Limb (tissue), 2 donors: ENCODE measurements around the gene CTSW.

Experiments
- DNase-seq, 2 donors: peaks; one replicate each; pipeline ENCODE4 v3.0.0-alpha.2; 2016; ENCODE audit errors: extremely low spot score in 2 of 2

The CTSW gene

DNA sequence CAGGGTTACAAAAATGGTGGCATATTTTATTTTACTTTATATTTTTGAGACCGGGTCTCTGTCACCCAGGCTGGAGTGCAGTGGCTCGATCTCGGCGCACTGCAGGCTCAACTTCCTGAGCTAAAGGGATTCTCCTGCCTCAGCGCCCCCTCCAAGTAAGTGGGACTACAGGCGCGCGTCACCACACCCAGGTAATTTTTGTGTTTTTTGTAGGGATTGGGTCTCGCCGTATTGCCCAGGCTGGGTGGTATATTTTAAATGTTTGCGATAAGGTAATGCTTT is 21.2 kb downstream of the CTSW start:
- no peak for DNase-seq

DNA sequence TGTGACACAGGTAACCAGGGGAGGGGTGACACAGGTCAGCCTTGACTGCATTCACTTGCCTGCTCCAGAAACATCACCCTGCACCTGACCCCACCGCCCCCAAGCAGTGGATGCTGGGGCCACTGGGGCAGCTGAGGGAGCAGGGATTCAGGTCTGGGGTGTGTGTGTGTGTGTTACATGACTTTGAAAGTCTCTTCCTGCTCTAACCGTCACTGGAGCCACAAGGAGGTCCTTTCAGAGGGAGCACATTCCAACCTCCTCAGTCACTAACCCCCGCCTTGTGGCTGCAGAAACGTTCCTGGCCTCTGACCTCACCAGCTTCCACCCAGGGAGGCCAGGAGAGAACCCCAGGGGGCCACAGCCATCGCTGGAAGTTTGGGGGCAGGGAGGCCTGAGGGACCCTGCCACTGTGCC is 23.4 kb downstream of the CTSW start:
- no peak for DNase-seq

DNA sequence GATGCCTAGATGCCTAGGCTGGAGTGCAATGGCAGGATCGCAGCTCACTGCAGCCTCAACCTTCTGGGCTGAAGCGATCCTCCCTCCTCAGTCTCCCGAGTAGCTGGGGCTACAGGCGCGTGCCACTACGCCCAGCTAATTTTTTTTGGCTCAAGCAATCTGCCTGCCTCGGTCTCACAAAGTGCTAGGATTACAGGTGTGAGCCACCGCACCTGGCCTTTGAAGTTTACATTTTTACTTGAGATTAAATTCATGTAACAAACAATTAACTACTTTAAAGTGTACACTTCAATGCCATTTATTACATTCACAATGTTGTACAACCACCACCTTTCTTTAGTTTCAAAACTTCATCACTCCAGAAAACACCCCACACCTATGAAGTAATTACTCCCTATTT is 24.1 kb downstream of the CTSW start:
- DNase-seq: no peak

DNA sequence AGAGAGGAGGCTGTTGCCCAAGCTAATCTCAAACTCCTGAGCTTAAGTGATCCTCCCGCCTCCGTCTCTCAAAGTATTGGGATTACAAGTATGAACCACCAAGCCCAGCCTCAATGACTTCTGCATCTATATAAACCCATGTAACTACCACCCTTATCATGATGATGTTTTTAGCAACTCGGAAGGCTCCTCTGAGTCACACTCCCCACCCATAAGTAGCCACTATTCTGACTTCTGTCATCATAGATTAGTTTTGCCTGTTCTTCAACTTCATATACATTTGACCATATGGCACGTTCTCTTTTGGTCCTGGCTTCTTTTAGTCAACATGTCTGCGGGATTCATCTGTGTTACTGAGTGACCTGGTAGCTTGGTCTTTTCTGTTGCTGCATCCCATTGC is 27.0 kb downstream of the CTSW start:
- DNase-seq: no peak

DNA sequence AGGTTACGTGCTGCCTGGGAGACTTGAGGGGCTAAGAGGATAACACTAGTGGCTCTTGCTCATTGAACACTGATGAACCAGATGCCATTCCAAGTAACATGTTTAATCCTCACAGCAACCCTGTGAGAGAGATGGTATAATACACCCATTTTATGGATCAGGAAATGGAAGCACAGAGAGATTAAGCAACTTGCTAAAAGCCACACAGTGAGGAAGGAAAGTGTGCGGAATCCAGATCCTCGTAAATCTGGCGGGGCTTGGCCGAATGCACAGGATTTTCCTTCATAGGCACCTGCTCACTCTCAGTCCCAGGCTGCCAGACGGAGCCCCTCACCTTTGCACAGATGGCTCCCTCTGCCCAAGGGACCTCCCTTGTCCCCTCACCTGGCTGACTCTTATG is 28.2 kb downstream of the CTSW start:
- DNase-seq: no peak

DNA sequence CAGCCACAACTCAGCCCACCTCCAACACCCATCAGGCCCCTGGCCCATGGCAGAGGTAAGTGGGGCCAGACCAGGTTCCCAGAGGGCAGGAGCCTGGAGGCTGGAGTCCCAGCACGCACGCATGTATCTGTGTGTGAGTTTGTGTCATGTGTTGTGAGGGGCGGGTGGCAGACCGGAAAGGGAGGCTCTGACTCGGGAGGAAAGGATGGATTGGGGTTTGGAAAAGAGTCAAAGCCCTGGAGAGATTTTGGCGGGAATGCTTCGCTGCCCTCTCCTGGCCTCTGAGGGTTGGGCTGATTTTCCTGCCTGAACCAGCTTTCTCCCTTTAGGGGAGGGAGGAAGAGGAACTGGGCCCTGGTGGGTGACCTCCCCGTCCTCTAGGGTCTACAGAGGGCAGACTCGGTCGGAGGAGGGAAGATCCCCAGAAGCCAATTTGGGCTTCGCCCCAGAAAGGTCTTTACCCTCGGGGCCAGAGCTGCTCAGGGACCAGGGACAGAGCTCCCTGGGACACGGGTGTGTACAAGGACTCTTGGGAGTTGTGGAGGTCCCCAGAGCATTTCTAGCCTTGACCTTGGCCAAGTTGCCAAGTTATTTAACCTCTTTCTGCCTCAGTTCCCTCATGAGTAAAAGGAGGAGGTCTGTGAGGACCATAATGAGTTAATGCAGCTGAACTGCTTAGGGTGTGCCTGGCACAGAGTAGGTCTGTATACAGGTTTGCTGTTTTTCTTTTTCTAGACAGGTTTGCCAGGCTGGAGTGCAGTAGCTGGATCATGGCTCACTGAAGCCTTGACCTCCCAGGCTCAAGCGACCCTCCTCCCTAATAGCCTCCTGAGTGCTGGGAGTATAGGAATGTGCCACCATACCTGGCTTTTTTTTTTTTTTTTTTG is 32.3 kb downstream of the CTSW start:
- peak; percentile 52 to 62 for DNase-seq

DNA sequence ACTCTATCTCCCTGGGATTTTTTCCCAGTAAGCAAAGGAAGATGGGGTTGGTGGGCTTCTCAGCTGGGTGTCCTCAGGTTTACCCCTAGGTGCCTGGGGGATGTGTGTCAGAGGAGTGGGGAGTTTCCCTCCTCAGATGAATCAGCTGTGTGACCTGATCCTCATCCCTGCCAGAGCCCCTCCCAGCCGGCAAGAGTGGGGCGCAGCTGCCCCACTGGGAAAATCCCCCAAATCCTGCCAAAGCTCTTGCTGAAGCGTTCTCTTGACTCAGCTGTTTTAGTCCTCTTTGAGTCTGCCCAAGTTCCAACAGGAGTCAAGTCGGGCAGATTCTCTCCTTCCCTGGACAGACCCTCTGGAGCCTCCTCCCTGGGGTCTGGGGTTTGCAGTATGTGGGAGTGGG is 33.2 kb downstream of the CTSW start:
- DNase-seq: no peak

DNA sequence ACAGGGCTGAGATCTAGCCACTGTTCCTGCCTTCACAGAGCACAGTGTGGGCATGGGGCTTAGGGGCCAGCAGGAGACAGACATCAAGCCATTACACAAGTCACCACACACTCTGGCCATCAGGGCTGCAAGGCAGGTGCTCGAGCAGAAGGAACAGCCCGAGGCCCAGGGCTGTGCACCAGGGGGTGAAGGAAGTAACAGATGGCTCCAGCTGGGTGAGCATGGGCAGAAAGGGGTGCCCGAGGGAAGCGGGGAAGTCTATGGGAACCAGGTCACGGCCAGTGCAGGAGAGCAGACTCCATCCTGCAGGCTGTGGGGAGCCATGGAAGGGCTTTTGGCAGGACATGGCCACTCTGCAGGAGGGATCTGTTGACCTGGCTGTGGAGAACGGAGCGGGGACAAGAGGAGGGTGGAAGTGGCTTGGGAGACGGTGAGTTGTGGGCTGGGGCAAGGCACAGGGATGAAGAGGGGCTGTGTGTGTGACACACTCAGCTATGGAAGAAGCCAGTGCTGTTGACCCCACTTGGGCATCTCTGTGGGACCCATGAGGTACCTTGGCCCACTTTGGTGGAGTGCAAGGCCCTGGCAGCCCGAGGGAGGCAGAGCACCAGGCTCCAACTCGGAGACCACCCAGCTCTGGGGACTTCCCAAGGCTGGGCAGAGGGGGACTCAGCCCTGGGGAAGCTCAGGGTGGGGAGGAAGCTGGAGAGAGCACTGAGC is 35.6 kb downstream of the CTSW start:
- DNase-seq: no peak

DNA sequence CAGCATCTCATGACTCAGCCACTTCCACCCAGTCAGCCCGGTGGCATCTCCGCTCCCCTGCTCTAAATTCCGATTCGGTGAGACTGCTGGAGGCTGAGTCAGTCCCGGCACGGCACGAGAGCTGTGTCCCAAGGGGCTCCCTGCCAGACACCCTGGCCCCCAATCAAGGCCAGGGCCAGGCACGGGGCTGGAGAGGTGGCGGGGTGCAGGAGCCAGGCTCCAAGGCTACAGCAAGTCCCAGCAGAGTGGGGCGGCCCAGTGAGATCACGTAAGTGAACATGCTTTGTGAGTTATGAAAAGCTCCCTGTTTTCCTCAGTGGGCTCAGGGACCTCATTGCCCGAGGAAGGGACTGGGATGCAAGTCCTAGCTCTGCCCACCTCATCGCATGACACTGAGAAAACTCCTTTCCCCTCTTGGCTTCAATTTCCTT is 36.2 kb downstream of the CTSW start:
- DNase-seq: no peak

DNA sequence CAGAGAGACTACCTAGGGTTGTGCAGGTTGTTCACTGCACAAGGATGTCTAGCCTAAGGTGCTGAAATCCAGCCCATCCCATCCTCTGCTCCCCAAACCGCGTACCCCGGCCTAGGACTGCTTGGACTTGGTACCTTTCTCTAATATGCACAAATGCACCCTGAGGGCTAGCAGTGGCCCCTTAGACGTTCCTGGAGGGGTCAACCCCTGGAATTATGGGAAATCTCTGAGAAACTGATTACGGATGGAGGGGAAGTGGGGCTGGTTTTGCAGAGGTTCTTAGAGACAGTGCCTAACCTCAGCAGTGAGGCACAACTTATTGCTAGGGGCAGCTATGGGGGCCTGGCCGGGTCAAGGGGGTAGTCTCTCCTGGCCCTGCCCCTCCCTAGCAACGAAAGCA is 36.8 kb downstream of the CTSW start:
- DNase-seq: no peak

DNA sequence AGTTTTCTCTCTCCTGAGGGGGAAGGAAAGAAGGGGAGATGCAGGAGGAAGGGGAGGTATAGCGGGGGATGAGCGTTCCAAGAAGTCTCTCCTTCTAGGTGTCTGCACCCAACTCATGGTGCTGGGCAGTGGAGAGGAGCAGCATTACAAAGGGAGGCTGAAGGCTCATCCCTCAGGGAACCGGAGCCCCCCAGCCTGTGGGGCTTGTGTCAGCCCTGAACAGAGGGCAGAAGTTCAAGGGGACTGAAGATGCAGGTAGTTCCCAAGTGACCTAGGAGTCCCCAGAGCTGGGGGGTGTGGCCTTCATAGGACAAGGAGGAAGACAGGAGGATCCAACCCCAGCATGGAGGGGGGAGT is 37.4 kb downstream of the CTSW start:
- DNase-seq: no peak

DNA sequence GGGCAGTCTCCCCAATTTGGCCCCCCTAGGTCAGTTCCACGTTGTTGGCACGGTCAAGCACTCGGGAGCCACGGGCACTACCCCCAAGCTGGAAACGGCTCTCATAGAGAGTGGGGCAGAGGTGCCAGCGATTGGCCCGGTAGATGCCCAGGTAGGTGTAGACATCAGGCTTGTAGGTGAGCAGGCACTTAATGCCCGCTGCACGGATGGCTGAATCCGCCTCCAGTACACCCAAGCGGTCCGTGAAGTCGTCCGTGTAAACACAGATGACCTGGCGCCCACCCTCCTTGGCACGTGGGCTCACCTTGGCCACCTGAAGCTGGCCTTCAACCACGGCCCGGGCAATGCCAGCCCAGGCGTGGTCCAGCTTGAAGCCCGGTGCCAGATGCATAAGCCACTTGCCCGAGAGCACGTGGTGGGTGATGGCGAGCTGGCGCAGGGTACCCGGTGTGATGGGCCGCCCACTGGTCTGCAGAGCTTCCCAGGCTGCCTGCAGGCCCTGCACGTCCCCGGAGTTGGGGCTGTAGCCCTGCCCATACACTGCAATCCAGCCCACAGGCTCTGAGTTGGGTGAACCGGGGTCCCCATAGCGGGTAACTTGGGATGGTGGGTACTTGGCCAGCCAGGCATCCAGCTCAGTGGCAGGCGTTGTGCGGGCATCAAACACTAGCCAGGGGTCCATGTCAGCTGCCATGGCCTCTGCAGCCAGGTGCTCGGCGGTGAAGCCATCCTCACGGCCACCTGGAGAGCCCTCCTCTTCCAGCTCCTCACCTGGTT is 38.0 kb downstream of the CTSW start:
- DNase-seq: no peak

DNA sequence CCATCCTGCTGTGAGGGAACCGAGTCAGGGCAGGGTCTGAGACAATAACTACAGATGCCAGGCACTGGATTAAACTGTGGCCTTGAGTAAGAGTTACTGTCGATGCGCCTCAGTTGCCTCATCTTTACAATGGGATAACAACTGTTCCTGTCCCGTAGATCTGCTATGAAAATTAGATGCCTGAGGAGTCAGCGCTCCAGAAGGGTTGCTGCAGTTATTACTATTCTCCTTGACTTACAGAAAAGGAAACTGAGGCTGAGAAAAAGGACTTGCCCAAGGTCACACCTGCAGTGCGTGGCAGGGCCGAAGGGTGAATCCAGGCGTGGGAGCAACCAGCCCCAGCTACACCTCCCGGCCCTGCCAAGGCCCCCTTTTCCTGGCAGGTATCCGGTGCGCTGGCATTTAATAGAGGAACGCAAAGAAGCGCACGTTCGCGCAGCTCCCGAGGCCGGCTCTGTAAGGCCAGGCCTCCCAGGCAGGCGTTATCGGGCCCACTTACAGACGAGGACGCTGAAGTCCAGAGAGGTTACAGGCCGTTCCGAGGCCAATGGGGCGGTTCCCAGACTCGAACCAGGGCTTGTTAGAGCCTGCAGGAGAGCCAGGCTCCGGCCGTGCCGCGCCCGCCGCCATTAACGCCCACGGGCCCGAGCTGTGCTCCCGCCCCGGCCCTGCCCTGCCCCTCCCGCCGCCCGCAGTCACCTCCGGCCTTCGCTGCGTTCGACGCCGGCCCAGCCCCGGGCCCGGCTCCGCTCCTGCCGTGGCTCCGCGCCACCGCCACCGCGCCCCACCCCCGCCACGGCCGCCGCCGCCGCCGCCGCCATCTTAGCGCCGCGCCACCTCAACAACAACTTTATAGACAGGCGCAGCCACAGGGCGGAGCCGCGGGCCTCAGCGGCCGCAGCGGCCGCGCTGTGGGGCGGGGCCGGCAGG is 38.8 kb downstream of the CTSW start, which contains the start of gene C11orf68:
C11orf68 (minus strand) TSS at position 852 of the 930 bp plus-strand sequence; CDS start at position 821, 31 bp downstream.
- no peak for DNase-seq

DNA sequence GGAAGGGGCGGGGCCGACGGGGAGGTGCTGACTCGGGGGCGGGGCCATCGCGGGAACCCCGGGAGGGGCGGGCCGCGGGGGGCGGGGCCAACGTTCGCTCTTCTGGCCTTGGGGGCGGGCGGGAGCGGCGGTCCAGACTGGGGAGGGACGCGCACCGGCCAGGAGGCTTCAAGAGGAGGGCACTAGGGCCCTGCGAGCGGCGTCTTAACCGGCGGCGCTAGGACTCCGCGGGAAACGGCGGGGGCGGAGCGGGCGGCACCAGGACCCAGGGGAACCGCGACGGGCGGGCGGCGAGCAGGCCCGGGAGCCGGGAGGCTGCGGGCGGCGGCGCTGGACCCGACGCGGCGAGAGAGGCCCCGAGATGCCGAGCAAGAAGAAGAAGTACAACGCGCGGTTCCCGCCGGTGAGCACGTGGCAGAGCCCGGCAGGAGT is 39.5 kb downstream of the CTSW start, which contains the start of gene DRAP1:
DRAP1 (plus strand) TSS at position 286 of the 432 bp plus-strand sequence; CDS start at position 362, 76 bp downstream.
- DNase-seq: peak; percentile 98 to 100

DNA sequence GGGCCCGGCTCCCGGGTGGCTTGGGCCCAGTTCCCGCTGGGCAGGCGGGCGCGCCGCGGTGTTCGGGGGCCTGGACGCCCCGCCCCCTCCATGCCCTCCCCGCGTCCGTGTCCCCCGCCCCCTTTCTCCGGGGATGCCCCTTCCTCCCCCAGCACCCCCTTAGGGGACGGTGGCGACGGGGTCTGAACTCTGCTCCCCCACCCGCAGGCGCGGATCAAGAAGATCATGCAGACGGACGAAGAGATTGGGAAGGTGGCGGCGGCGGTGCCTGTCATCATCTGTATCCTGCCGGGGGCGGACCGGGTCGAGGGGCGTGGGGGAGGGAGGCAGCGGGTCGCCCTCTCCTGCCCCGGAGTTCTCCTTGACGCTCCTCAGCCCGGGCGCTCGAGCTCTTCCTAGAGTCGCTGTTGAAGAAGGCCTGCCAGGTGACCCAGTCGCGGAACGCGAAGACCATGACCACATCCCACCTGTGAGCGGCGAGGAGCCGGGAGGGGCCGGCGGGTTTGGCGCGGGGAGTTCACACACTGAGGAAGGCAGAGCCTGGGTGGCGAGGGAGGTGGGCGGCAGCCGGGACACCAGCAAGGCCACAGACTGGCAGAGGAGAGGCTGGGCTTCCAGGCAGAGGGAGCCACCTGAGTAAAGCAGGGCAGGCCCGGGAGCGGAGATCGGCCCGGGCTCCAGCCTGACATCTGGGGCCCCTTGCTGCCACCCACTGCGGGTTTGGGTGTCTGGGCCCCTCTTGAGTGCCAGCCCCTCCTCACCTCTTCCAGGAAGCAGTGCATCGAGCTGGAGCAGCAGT is 40.1 kb downstream of the CTSW start:
- no peak for DNase-seq

DNA sequence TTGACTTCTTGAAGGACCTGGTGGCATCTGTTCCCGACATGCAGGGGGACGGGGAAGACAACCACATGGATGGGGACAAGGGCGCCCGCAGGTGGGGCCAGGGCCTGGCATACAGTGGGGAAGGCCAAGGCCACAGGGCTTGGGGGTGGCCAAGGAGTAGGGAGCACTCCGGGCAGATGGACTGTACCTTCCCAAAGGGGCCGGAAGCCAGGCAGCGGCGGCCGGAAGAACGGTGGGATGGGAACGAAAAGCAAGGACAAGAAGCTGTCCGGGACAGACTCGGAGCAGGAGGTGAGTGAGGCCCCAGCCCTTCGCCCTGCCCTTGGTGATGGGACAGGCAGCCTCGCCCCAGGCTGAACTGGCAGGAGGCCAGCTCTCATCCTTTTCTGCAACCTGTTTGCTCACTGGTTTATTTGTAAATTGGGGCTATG is 40.8 kb downstream of the CTSW start:
- DNase-seq: no peak

DNA sequence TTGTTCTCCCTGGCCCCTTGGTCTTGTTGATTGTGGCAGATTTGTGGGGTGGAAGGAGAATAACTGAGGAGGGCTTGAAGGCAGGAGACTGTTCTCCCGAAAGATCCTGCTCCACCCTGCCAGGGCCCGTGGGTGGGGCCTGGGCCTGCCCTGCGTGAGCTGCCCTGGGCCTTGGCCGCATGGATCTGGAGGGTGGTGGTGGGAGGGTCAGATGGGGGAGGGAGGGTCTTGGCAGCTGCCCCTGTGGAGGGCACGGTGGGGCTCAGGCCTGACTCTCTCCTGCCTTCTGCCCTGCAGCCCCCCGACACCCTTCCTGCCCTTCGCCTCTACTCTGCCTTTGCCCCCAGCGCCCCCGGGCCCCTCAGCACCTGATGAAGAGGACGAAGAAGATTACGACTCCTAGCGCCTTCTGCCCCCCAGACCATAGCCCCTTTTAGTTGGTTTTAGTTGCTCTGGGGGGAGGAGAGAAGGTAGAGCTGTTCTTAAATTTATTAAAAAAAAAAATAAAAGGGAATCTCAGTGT is 41.5 kb downstream of the CTSW start:
- no peak for DNase-seq

DNA sequence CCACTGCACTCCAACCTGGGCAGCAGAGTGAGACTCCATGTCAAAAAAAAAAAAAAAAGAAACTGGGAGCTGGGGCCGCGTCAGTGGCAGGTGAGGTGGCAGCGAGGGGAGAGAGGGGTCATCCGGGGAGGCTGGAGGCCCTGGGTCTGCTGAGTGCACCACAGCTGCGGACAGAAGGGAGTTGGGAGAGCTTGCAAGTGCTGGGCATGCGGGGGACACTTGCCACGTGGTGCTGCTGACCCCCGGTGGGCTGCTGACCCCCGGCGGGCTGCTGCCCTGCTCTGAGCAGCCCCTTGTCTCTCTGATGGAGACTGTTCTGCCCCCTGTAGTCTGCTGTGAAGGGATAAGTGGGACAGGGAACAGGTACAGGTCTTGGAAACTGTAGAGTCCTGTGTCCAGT is 42.2 kb downstream of the CTSW start:
- no peak for DNase-seq

DNA sequence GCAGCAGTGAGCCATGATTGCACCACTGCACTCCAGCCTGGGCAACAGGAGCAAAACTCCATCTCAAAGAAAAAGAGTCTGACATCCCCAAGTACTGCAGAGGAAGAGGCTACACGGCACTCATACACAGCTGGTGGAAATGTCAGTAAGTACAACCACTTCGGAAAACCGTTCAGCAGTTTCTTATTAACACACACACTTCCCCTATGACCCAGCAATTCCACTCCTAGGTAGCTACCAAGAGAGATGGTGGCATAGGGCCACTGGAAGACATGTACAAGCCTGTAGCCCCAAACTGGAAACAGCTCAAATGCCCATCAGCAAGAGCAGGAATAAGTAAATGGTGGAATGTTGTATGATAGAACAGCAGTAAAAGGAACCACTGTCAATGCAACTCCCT is 42.9 kb downstream of the CTSW start:
- no peak for DNase-seq

DNA sequence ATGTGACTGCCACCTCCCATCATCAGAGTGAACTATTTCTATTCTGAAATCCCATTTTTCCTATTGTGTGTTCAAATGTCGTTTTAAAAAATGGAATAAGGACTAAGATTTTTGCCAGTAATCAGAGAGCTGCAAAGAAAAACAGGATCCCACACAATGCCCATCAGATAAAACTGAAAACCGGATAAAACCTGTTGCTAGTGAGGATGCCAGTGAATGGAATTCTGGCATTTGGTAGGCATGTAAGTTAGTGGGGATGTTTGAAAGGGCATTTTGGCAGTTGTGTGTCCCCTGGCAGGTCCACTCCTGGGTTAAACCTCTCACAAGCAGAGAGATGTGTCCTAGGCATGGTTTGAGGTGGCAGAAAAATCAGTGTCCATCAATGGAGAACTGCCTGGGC is 45.8 kb downstream of the CTSW start:
- no peak for DNase-seq
